HepG2 (cell line): Measurements from ENCODE around the gene TBX10. TPM values are rescaled to one million over a fixed set of nuclear protein-coding genes. Genes with fewer than 3 reads are reported as not detected.

Experiments used
- GTF2F1 ChIP-seq: fragments of 150-350 bp; IDR thresholded peaks from 2 replicates; pipeline ENCODE4 v1.6.1; 2014; ENCODE audit warnings: low read length
- NR3C1 ChIP-seq: sonication (generic); formaldehyde crosslinking; IDR thresholded peaks from 2 replicates; pipeline ENCODE4 v1.4.0; 2020; ENCODE audit warnings: missing genetic modification reagents
- RFX1 ChIP-seq: fragments of 450-650 bp; IDR thresholded peaks from 2 replicates; pipeline ENCODE4 v1.6.1; 2017
- SSRP1 ChIP-seq: IDR thresholded peaks from 2 replicates; pipeline ENCODE4 v1.6.1; 2016; ENCODE audit warnings: control low read depth
- SYNCRIP ChIP-seq: fragments of 200-400 bp; formaldehyde crosslinking; IDR thresholded peaks from 2 replicates; pipeline ENCODE4 v1.6.1; 2018; ENCODE audit warnings: mild to moderate bottlenecking, low read depth, low read length; ENCODE audit not compliant: insufficient read depth
- ZNF136 ChIP-seq: sonication (generic); formaldehyde crosslinking; IDR thresholded peaks from 2 replicates; pipeline ENCODE4 v1.8.1; 2022; ENCODE audit warnings: low read depth, mild to moderate bottlenecking, moderate library complexity, missing genetic modification reagents
- ZNF138 ChIP-seq: sonication (generic); formaldehyde crosslinking; IDR thresholded peaks from 2 replicates; pipeline ENCODE4 v1.5.0; 2020; ENCODE audit warnings: mild to moderate bottlenecking, low read depth, missing genetic modification reagents
- ZNF251 ChIP-seq: sonication (generic); formaldehyde crosslinking; IDR thresholded peaks from 2 replicates; pipeline ENCODE4 v1.9.0; 2021; ENCODE audit warnings: mild to moderate bottlenecking, missing genetic modification reagents
- ZNF501 ChIP-seq: sonication (generic); formaldehyde crosslinking; IDR thresholded peaks from 2 replicates; pipeline ENCODE4 v1.5.1; 2020; ENCODE audit warnings: mild to moderate bottlenecking, moderate library complexity, missing genetic modification reagents
- ZNF556 ChIP-seq: sonication (generic); formaldehyde crosslinking; IDR thresholded peaks from 2 replicates; pipeline ENCODE4 v1.4.0; 2020; ENCODE audit warnings: mild to moderate bottlenecking, missing genetic modification reagents, borderline replicate concordance
- ZNF703 ChIP-seq: sonication (generic); formaldehyde crosslinking; IDR thresholded peaks from 2 replicates; pipeline ENCODE4 v1.5.1; 2020; ENCODE audit warnings: missing genetic modification reagents, mild to moderate bottlenecking, moderate library complexity, borderline replicate concordance
- ZNF747 ChIP-seq: sonication (generic); formaldehyde crosslinking; IDR thresholded peaks from 2 replicates; pipeline ENCODE4 v1.8.1; 2023; ENCODE audit warnings: missing genetic modification reagents, mild to moderate bottlenecking, borderline replicate concordance
- ZNF816 ChIP-seq: sonication (generic); formaldehyde crosslinking; IDR thresholded peaks from 2 replicates; pipeline ENCODE4 v1.8.0; 2022; ENCODE audit warnings: missing genetic modification reagents, mild to moderate bottlenecking, borderline replicate concordance
- polyA plus RNA-seq, 8 experiments: library from polyadenylated mRNA; depleted of rRNA in 3 of 8; stranded (reverse) in 7 of 8; unstranded in 1 of 8; fragments of >200 nt; fragmentation: Illumina TruSeq in 4 of 8; extraction: Trizol in 4 of 8; gene quantifications; 2 replicates each; pipeline versions ENCODE4 v1.2.1 to v1.2.3, GENCODE V29; 2011 to 2016; ENCODE audit warnings: low read depth in 4 of 8, missing spikeins in 1 of 8, mixed read lengths in 1 of 8; ENCODE audit not compliant: insufficient read depth in 1 of 8
- total RNA-seq, 5 experiments: library from RNA; depleted of rRNA; stranded (reverse); fragments of >200 nt; fragmentation: Illumina TruSeq; extraction: Trizol; gene quantifications; 2 replicates each; pipeline ENCODE4 v1.2.3, GENCODE V29; 2016; ENCODE audit warnings: low read depth in 1 of 5
- TF ChIP-seq, protein P1 (sequence below): sonication (generic); formaldehyde crosslinking; IDR thresholded peaks from 2 replicates; pipeline ENCODE4 v1.4.0; 2020; ENCODE audit warnings: missing genetic modification reagents
- TF ChIP-seq, protein P2 (sequence below): IDR thresholded peaks from 2 replicates; pipeline ENCODE4 v1.6.1; 2016; ENCODE audit warnings: mild to moderate bottlenecking
- TF ChIP-seq, protein P3 (sequence below): sonication (generic); formaldehyde crosslinking; IDR thresholded peaks from 2 replicates; pipeline ENCODE4 v1.5.1; 2020; ENCODE audit warnings: mild to moderate bottlenecking, moderate library complexity, missing genetic modification reagents
- TF ChIP-seq, protein P4 (sequence below): sonication (generic); formaldehyde crosslinking; IDR thresholded peaks from 2 replicates; pipeline ENCODE4 v1.4.0; 2020; ENCODE audit warnings: mild to moderate bottlenecking, missing genetic modification reagents
- TF ChIP-seq, protein P5 (sequence below): sonication (generic); formaldehyde crosslinking; IDR thresholded peaks from 2 replicates; pipeline ENCODE4 v1.5.0; 2020; ENCODE audit warnings: missing genetic modification reagents, mild to moderate bottlenecking, borderline replicate concordance
- TF ChIP-seq, protein P6 (sequence below): sonication (generic); formaldehyde crosslinking; IDR thresholded peaks from 2 replicates; pipeline ENCODE4 v1.4.0; 2020; ENCODE audit warnings: missing genetic modification reagents

The TBX10 gene
- total and polyA plus RNA-seq, 2 of the 13 experiments (the other 11 are each of a cell fraction or from before 2014, with no cell fraction given) = 0.27 to 1.7 TPM

DNA sequence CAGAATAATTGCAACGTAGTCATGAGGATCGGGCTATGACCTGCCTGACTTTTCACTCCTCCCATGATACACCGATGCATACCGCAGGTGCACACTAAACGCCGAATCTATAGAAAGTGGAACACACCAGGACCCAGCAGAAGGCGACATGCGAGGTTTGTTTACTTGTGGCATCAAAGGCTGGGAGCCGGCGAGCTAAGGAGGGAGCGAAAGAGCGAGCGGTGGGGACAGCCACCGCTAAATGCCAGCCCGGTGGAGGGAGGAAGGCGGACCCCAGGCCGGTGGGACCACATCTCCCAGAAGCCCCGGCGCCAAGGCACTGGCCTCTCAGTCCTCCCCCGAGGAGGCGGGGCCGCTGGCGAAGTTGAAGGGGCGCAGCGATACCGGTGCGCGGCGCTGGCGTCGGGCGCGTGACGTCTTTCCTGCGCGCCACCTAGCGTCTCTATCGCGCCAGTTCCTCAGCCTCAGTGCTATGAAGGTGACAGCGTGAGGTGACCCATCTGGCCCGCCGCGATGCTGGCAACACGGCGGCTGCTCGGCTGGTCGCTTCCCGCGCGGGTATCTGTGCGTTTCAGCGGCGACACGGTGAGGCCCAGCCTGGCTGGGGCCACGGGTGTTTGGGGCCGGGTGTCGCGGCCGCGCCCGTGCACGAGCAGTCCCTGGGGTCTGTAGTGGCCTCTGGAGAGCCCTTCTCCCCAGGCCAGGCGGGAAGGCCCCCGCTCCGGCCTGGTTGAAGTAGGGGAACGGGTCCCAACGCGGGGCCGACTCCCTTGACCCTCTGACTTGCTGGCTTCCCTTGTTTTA is 32.9 kb downstream of the TBX10 start, which contains the start of gene NDUFV1 (continued):
- TF ChIP-seq, protein P1, sequence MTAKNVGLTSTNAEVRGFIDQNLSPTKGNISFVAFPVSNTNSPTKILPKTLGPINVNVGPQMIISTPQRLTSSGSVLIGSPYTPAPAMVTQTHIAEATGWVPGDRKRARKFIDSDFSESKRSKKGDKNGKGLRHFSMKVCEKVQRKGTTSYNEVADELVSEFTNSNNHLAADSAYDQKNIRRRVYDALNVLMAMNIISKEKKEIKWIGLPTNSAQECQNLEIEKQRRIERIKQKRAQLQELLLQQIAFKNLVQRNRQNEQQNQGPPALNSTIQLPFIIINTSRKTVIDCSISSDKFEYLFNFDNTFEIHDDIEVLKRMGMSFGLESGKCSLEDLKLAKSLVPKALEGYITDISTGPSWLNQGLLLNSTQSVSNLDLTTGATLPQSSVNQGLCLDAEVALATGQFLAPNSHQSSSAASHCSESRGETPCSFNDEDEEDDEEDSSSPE (CRISPR knock-in tag) = peak; percentile 81
- TF ChIP-seq ZNF556 (CRISPR knock-in tag) (peak; percentile 61; the same call in 1 of the 2 replicates), ZNF703 (CRISPR knock-in tag) (no peak), RFX1 (no peak), SSRP1 (CRISPR knock-in tag) (no peak), SYNCRIP (no peak), NR3C1 (CRISPR knock-in tag) (no peak), ZNF747 (CRISPR knock-in tag) (peak; percentile 83; the same call in 1 of the 2 replicates), ZNF138 (CRISPR knock-in tag) (peak; percentile 69; the same call in 1 of the 2 replicates), ZNF136 (no peak), ZNF816 (CRISPR knock-in tag) (no peak), GTF2F1 (no peak), ZNF251 (CRISPR knock-in tag) (no peak), ZNF501 (CRISPR knock-in tag) (peak; percentile 81)
- TF ChIP-seq, protein P2, sequence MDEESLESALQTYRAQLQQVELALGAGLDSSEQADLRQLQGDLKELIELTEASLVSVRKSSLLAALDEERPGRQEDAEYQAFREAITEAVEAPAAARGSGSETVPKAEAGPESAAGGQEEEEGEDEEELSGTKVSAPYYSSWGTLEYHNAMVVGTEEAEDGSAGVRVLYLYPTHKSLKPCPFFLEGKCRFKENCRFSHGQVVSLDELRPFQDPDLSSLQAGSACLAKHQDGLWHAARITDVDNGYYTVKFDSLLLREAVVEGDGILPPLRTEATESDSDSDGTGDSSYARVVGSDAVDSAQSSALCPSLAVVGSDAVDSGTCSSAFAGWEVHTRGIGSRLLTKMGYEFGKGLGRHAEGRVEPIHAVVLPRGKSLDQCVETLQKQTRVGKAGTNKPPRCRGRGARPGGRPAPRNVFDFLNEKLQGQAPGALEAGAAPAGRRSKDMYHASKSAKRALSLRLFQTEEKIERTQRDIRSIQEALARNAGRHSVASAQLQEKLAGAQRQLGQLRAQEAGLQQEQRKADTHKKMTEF = peak; percentile 90; the same call in 1 of the 2 replicates
- TF ChIP-seq, protein P3, sequence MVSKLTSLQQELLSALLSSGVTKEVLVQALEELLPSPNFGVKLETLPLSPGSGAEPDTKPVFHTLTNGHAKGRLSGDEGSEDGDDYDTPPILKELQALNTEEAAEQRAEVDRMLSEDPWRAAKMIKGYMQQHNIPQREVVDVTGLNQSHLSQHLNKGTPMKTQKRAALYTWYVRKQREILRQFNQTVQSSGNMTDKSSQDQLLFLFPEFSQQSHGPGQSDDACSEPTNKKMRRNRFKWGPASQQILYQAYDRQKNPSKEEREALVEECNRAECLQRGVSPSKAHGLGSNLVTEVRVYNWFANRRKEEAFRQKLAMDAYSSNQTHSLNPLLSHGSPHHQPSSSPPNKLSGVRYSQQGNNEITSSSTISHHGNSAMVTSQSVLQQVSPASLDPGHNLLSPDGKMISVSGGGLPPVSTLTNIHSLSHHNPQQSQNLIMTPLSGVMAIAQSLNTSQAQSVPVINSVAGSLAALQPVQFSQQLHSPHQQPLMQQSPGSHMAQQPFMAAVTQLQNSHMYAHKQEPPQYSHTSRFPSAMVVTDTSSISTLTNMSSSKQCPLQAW = peak; percentile 85
- TF ChIP-seq, protein P4, sequence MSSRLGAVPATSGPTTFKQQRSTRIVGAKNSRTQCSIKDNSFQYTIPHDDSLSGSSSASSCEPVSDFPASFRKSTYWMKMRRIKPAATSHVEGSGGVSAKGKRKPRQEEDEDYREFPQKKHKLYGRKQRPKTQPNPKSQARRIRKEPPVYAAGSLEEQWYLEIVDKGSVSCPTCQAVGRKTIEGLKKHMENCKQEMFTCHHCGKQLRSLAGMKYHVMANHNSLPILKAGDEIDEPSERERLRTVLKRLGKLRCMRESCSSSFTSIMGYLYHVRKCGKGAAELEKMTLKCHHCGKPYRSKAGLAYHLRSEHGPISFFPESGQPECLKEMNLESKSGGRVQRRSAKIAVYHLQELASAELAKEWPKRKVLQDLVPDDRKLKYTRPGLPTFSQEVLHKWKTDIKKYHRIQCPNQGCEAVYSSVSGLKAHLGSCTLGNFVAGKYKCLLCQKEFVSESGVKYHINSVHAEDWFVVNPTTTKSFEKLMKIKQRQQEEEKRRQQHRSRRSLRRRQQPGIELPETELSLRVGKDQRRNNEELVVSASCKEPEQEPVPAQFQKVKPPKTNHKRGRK (CRISPR knock-in tag) = no peak
- TF ChIP-seq, protein P5, sequence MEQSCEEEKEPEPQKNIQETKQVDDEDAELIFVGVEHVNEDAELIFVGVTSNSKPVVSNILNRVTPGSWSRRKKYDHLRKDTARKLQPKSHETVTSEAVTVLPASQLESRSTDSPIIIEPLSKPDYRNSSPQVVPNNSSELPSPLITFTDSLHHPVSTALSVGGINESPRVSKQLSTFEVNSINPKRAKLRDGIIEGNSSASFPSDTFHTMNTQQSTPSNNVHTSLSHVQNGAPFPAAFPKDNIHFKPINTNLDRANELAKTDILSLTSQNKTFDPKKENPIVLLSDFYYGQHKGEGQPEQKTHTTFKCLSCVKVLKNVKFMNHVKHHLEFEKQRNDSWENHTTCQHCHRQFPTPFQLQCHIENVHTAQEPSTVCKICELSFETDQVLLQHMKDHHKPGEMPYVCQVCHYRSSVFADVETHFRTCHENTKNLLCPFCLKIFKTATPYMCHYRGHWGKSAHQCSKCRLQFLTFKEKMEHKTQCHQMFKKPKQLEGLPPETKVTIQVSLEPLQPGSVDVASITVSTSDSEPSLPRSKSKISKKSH (CRISPR knock-in tag) = no peak
- TF ChIP-seq, protein P6, sequence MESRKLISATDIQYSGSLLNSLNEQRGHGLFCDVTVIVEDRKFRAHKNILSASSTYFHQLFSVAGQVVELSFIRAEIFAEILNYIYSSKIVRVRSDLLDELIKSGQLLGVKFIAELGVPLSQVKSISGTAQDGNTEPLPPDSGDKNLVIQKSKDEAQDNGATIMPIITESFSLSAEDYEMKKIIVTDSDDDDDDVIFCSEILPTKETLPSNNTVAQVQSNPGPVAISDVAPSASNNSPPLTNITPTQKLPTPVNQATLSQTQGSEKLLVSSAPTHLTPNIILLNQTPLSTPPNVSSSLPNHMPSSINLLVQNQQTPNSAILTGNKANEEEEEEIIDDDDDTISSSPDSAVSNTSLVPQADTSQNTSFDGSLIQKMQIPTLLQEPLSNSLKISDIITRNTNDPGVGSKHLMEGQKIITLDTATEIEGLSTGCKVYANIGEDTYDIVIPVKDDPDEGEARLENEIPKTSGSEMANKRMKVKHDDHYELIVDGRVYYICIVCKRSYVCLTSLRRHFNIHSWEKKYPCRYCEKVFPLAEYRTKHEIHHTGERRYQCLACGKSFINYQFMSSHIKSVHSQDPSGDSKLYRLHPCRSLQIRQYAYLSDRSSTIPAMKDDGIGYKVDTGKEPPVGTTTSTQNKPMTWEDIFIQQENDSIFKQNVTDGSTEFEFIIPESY = no peak; the same call in 1 of the 2 replicates
